8988T (cell line): ENCODE results near the gene CCDC157.
"Not testable (repeated sequence)": the region's sequence is repeated elsewhere in the genome, so short reads cannot be mapped to it uniquely, and the experiment has no call there.

Experiments used
- DNase-seq: peaks from one replicate; pipeline ENCODE4 v3.0.0; 2011

CCDC157 gene

DNA sequence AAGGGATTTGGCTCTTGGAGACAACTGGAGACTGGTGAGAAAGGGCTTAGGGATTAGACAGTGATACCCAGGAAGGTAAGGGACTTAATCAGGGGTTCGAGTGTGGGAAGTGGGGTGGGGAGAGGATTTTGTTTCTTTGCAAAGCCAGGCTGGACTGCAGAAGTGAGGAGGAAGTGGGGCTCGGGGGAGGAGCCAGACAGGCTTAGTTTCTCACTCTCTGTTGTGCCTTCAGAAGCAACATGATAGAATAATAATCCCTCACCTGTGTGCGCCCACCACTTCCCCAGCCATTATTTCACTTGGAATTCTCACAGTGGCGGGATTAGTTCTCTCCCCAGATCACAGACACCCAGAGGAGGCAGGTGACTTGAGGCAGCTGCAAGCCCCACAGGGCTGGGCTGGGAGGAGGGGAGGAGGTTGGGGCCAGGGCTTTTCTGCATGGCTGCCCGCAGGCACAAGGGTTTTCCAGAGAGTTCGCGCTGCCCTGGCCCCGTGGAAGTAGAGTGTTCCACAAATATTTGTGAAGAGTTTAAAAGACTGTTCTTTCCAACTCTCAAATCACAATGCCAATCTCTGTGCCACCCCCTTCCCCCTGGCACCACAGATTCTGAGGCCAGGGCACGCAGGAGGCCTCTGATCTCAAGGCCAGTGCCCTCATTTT is 36.0 kb downstream of the CCDC157 start:
- no peak for DNase-seq

DNA sequence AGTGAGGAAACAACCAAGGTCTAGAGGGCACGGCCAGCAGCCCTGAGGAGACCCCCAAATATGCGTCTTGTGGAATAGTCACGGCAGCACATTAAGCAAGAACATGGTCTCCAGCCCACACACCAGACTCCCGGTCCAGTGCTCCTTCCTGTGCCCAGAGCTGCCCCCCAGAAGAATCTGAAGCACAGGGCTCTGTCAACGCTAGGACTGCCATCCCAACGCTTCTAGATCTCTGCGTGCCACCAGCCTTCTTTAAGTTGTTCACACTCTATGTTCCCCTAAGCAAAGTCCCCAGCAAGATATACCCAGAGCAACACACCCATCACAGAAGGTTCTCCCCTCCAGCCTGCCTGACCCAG is 36.5 kb downstream of the CCDC157 start:
- no peak for DNase-seq

DNA sequence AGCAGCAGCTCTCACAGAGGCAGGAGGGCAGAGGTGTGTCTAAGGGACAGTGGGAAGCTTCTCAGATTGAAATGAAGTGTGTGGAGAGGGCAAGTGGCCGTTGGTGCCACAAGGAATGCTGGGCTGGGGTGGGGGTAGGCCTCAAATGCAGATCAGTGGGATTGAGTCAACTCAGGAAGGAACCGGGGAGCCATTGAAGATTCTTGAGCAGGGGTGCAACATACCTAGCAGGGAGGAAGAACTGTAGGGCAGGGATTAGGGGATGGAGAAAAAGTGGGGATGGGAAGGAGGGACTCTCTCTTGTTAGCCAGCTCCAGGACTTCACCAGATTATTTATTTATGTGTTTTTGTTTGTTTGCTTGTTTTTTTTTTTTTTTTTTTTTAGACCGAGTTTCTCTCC is 37.1 kb downstream of the CCDC157 start:
- no peak for DNase-seq

DNA sequence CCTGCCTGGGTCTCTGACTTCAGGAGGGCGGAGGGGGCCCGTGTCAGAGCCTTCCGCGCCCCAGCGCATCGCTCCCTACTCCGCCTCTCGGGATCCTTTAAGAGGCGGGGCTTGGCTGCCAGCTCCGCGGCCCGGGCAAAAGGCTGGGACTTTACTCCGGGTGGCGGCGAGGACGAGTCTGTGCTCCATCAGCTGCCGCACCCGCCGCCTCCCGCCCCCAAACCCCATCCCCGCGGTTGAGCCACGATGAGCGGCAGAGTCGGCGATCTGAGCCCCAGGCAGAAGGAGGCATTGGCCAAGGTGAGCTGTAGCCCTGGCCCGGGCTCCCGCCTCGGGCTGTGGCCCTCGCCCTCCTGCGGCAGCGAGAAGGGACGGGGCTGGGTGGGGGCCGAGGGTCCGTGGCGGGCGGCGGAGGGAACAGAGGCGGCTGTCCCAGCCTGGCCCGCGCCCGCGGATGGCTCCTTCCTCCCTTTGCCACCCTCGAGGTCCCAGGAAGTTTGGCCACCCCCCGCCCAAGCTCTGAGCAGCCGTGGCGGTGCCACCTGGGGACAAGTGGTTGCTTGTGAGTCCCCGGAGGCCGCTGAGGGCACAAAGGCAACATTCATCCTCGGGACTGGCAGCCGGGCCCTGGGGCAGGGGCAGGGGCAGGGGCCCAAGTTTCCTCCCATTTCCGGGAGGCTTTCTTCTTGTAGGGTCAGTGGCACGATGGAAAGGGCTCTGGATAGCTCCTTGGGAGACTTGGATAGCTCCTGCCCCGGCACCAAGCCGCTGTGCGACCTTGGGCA is 40.3 kb downstream of the CCDC157 start, which contains the start of gene SEC14L2:
SEC14L2 (plus strand) TSS at position 148 of the 785 bp plus-strand sequence; CDS start at position 247, 99 bp downstream.
- peak; percentile 69 for DNase-seq

DNA sequence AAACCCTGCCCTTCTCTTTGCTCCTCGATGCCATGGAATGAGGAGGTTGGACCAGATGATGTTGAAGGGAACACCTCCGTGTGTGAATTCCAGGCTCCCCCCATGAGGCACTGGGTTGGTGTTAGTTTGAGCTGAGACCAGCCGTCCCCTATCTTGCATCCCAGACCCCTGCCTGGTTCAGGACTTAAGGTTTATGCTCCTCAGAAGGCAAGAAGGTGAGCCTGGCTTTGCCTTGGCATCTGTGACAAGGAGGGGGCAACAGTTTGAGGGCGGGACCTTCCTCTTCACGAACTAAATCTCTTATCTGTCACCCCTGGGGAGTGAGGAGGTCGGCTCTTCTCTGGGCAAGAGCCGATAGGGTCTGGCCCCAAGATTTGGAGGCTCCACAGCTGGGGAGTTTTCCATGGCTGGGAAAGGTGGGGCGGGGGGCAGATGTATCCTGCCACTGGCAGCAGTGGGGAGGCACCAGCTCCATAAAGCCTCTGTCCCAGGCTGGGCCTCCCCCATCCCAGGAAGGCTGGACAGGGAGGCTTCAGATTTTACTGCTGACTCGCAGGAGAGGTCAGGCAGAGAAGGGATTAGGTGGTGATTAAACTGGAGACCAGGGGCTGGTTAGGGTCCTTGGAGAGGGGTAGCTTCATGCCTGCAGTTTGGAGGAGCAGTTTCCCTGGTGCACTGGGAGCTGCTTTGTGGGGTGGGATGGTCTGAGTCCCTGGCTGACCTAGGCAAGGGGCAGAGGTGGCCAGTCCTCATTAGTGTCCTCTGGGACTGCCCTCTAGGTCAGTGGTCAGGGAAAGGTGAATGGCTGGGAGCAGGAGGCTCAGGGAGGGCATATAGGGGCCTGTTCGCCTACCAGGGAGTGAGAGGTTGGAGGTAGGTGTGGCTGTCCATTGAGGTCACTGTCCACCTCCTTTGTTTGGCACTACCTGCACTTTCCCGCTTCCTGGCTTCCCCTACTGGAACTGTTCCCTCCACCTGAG is 41.1 kb downstream of the CCDC157 start:
- DNase-seq = no peak

DNA sequence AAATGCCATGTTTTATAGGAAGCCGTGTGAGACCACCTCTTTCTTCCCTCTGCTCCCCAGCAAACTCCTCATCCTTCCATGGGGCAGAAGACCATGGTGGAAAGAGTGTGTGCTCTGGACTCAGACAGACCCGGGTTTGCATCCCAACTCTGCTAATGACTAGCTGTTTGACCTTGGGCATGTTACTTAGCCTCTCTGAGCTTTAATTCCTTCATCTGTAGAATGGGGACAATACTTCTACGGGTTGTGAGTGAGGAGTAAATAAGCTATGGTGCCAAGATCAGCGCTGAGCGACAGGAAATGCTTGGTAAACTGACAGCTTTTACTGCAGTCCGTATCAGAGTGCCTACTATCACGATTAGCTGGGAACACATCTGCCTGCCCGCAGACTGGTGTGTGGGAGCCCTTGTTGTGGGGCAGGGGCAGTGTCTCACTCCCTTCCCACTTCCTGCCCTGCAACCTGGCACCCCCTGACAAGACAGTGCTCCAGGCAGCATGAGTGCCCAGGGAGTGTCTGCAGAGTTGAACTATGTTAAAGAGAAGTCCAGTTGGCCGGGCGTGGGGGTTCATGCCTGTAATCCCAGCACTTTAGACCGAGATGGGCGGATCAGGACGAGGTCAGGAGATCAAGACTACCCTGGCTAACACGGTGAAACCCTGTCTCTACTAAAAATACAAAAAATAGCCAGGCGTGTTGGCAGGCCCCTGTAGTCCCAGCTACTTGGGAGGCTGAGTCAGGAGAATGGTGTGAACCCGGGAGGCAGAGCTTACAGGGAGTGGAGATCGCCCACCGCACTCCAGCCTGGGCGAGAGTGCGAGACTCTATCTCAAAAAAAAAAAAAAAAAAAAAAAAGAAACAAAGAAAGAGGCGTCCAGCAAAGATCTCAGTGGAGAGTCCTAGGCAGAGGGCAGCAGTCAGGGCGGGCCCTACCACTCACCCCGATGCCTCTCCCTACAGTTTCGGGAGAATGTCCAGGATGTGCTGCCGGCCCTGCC is 42.2 kb downstream of the CCDC157 start:
- DNase-seq = no peak

DNA sequence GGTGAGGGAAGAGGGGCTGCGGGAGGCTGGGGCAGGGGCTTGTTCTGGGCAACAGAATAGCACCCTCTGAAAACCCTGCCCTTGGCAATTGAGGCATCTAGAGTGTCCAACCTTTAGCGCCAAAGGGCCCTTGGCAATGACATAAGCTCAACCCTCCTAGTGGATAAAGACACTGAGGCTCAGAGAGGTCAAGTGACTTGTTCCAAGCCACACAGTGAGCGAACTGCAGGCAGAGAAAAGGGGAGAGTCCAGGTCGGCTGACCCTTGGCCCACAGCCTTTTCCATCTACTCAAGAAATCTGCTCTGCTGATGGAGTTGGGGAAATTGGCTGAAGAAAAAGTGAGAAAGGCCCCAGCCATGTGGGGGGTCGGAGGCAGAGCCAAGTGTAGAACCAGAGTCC is 42.9 kb downstream of the CCDC157 start:
- no peak for DNase-seq

DNA sequence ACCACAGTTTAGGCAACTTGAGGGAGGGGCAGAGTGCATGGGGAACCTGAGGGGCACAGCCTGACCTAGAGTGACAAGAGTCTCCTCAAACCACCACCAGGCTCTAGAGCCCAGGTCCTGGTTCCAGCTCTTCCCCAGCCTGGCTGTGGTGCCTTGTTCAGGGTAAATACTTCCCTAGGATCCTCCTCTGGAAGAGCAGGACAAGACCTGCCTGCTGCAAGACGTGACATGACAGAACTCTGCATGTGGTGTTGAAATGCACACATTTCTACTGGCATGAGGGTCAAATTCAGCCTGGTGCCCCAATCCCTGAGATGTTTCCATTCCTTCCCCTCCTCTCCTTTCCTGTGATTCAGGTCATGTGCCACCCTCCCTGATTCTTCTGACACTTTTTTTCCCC is 43.4 kb downstream of the CCDC157 start:
- no peak for DNase-seq

DNA sequence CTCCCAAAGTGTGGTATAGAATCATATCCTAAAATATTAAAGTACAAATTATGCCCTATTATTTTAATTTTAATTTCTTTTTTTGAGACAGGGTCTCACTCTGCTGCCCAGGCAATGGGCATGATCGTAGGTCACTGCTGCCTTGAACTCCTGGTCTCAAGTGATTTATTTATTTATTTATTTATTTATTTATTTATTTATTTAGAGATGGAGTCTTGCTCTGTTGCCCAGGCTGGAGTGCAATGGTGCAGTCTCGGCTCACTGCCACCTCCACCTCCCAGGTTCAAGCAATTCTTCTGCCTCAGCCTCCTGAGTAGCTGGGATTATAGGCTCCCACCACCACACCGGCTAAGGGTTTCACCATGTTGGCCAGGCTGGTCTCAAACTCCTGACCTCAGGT is 44.2 kb downstream of the CCDC157 start:
- DNase-seq = not testable (repeated sequence)

DNA sequence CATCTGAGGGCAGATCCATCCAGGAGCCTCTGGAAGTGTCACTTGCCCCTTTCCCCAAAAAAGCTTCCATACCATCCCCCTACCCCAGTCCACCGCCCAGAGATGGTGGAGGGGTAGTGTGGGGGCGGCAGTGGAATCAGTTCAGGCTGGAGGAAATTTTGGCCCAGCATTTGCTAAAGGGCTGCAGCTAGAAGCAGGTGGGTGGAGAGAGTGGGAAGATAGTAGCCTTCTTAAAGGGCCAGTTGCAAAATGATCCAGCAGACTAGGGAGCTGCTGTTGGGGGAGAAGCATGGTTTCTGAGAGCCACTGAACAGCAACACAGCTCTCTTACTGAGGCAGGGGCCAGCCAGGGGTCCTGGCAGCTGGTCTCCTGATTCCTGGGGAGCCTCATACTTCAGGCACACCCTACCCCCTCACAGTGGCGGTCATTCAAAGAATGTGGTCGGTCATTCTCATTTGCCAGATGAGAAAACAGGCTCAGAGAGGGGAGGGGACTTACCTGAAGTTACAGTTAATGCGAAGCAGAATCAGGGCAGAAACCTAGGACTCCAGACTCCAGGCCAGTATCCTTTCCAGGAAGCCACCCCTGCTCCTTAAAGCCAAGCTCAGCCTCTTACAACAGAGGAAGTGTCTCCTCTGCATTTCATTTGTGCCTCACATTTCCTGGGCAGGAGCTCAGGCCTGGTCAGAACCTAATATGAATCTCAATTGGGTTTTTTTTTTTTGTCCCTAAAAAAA is 45.4 kb downstream of the CCDC157 start:
- DNase-seq = no peak

DNA sequence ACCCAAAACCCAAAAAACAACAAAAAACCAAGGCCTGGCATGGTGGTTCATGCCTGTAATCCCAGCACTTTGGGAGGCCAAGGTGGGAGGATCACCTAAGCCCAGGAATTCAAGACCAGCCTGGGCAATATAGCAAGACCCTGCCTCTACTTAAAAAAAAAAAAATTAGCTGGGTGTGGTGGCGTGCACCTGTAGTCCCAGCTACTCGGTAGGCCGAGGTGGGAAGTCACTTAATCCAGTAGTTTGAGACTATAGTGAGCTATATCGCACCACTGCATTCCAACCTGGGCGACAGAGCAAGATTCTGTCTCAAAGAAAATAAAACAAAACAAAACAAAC is 45.9 kb downstream of the CCDC157 start:
- DNase-seq = not testable (repeated sequence)

DNA sequence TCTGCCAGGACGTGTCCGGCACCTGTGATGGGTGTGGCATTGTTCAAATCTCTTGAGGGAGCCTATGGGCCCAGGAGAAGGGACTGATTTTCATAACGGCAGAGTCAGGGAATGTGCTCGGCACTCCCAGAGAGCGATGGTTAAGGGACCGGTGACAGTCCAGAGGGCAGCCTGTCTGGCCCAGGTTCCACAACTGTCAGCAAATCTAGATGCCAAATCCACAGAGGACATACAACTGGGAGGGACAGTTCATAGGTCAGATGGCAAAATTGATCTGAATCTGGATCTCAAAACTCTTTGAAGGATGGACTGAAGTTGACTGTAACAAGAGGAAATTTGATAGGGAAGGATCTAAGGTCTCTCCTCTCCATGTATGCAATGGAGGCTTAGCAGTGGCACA is 47.5 kb downstream of the CCDC157 start:
- no peak for DNase-seq

DNA sequence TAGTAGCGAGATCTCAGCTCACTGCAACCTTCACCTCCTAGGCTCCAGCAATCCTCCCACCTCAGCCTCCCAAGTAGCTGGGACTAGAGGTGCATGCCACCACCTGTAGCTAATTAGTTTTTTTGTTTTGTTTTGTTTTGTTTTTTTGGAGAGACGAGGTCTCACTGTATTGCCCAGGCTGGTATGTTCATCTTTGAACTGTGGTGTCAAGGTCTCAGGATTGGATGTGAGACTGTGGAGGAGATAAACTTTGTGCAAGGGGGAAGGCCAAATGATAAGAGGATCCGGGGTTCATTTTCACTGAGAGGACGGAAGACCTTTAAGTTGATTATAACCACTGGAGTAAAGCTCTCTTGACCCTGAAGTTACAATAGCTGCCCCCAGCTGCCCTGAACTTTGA is 48.9 kb downstream of the CCDC157 start:
- DNase-seq = no peak

DNA sequence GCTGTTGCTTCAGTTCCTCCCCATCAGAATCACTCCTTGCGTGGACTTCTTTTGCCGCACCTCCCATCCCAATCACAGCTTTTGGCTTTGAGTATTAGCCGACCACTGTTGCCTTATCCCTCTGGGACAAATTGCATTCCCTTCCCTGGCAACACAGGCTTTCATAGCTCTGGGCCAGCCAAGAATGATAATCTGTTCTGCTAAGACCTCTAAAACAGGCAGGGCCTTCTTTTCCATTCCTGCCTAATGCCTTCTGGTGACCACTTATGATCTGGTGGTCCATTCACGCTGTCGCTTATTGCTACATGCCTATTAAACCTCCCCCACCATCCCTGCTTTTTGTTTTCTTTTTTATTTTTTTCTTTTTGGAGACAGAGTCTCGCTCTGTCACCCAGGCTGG is 49.6 kb downstream of the CCDC157 start:
- no peak for DNase-seq

DNA sequence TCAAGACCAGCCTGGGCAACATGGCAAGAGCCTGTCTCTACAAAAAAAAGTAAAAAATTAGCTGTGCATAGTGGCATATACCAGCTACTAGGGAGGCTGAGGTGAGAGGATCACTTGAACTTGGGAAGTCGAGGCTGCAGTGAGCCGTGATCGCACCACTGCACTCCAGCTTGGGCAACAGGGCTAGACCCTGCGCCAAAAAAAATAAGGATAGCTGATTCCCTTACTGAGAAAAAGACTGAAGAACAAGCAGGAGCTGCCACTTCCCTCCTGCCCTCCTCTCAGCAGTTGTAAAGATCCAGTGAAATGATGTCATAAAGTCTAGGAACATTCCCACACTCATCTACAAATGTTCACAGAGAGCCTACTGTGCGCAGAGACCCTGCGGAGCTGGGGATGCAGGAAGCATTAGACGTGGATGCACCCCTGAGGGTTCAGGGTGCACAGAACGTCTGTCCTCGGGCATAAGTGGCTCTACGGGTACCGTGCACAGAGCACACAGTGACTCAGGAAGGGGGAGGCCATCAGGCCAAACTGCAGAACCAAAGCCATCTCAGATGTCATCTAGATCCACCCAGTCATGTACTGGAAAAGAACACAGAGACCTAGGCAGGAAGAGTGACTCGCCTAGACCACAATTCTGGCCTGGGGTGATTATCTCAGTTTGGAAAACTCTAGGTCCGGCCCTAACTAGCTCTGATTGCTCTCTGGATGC is 51.7 kb downstream of the CCDC157 start:
- DNase-seq = no peak

DNA sequence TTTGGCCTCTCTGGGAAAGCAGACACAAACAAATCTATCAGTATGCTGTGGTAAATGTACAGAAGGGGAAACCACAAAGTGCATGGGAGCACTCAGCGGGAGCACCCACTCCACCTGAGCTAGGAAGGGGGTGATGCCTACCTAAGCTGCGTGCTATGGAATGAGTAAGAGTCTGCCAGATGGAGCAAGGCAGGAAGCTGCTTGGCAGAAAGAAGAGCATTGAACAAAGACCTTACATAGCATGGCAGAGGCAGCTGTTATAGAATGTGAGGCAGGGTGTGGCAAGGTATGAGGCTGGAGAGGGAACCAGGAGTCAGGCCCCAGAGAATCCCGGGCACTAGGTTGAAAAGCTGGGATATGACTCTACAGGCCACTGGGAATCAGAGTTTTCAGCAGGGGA is 55.0 kb downstream of the CCDC157 start:
- DNase-seq = no peak

DNA sequence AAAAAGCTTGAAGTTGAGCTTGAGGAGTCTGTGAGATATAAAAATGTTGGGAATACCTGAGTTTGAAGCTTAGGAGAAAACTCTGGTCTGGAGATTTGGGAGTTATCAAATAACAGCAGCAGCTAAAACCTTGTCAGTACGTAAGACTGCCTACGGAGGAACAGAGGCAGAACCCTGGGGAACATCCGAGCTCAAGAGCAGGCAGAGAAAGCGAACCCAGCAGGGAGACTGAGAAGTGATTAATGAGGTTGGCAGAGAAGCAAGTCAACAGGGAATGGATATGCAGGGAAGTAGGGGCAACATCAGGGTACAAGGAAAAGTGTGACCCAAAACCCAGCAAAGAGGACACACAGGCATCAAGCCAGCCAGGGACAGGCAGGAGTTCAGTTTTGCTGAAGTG is 56.2 kb downstream of the CCDC157 start:
- DNase-seq = no peak

DNA sequence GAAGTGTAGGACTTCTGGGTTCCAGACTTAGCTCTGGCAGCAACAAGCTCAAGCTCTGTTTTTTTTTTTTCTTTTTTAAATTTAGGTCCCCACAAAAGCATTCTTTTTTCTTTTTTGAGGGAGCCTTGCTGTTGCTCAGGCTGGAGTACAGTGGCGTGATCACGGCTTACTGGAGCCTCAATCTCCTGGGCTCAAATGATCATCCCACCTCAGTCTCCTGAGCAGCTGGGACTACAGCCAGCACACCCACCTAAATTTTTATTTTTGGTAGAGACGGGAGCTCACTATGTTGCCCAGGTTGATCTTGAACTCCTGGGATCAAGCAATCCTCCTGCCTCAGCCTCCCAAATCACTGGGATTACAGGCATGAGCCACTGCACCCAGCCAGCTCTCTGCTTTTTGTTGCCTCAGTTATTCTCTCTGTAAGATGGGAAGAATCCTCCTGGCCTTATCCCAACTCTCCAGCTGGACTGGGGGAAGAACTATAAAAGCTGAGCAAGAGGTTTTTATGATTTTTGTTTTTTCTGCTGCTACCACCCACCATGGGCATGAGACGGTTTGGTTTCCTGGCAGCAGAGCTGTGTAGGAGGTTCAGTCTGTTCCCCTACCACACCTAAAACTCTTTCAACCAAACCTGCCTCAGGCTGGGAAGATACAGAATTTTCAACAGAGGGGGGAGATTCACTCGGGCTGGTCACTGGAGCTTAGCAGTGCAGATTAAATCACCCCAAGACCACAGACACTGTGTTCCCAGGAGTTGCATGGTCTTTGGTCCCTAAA is 57.1 kb downstream of the CCDC157 start:
- DNase-seq = no peak

DNA sequence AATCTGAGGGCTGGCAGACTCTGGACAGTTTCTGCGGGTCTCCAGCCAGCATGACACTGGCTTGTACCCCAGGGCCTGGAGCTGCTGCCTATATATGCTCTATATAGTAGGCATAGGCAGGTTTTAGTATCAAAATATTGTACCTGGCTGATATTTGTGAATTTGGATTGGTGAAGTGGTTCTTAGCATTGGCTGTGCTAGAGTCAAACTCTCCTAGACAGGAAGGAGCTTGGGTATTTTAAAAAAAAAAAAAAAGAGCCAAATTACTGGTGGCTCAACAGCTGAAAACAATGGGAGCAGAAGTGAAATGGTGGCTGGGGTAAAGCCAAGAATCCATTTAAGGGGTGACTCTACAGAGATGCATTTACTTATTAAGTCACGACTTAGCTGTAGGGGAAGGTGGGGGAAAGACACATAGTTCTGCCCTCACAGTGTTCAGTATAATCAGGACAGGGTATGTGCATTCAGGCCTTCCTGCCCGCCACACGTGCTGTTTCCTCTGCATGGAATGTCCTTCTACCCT is 57.8 kb downstream of the CCDC157 start:
- no peak for DNase-seq

DNA sequence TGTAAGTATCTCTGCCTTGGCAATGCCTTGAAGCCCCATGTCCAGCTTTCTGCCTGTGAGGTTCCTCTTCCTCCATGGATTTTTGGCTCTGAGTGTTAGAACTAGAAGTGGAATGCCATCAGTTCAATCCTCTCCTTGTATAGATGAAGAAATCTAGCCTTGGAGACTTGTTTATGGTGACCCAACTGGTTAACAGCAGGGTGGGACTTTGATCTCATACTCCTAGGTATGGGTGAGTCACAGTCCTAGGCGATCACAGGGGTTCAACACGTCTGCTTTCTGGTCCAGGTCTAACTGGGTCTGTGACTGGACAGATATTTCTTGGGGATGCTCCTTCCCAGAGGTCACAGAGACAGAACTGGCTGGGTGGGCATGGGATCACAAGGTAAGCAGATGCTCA is 59.6 kb downstream of the CCDC157 start:
- no peak for DNase-seq
